ENCODE data around the gene MRM2. TPM values are rescaled to one million over a fixed set of nuclear protein-coding genes. Genes with fewer than 3 reads are reported as not detected.

The MRM2 gene
- 27.6 TPM for polyA plus RNA-seq
- long read RNA-seq, donor 1, partial matches to known transcripts, result 0 of 2 reads
- long read RNA-seq, donor 1, other reads (novel, unspliced or antisense), result 0 of 2 reads
- long read RNA-seq, donor 2, transcript MRM2-201 (3 exons, 1,601 nt), result major isoform, 8 of 10 reads
- long read RNA-seq, donor 2, partial matches to known transcripts, result 0 of 10 reads
- long read RNA-seq, donor 2, other reads (novel, unspliced or antisense), result 0 of 10 reads
- long read RNA-seq, donor 3, transcript MRM2-201 (3 exons, 1,601 nt), result major isoform, 11 of 13 reads
- long read RNA-seq, donor 3, partial matches to known transcripts, result 0 of 13 reads
- long read RNA-seq, donor 3, other reads (novel, unspliced or antisense), result 0 of 13 reads
- long read RNA-seq, donor 4, result 0 reads
- long read RNA-seq, donor 5, partial matches to known transcripts, result 0 of 3 reads
- long read RNA-seq, donor 5, other reads (novel, unspliced or antisense), result 0 of 3 reads
- long read RNA-seq, donor 6, transcript MRM2-201 (3 exons, 1,601 nt), result major isoform, 7 of 8 reads
- long read RNA-seq, donor 6, partial matches to known transcripts, result 0 of 8 reads
- long read RNA-seq, donor 6, other reads (novel, unspliced or antisense), result 0 of 8 reads
- long read RNA-seq, donor 7, partial matches to known transcripts, result 0 of 2 reads
- long read RNA-seq, donor 7, other reads (novel, unspliced or antisense), result 0 of 2 reads
- long read RNA-seq, donor 8, transcript MRM2-201 (3 exons, 1,601 nt), result major isoform, 5 of 28 reads
- long read RNA-seq, donor 8, partial matches to known transcripts, result 17 of 28 reads
- long read RNA-seq, donor 8, other reads (novel, unspliced or antisense), result 5 of 28 reads
- long read RNA-seq, donor 9, transcript MRM2-201 (3 exons, 1,601 nt), result major isoform, 9 of 9 reads
- long read RNA-seq, donor 9, partial matches to known transcripts, result 0 of 9 reads
- long read RNA-seq, donor 9, other reads (novel, unspliced or antisense), result 0 of 9 reads
- long read RNA-seq, donor 10, transcript MRM2-201 (3 exons, 1,601 nt), result major isoform, 5 of 6 reads
- long read RNA-seq, donor 10, partial matches to known transcripts, result 0 of 6 reads
- long read RNA-seq, donor 10, other reads (novel, unspliced or antisense), result 0 of 6 reads
- long read RNA-seq, donor 11, partial matches to known transcripts, result 0 of 1 reads
- long read RNA-seq, donor 11, other reads (novel, unspliced or antisense), result 0 of 1 reads

DNA sequence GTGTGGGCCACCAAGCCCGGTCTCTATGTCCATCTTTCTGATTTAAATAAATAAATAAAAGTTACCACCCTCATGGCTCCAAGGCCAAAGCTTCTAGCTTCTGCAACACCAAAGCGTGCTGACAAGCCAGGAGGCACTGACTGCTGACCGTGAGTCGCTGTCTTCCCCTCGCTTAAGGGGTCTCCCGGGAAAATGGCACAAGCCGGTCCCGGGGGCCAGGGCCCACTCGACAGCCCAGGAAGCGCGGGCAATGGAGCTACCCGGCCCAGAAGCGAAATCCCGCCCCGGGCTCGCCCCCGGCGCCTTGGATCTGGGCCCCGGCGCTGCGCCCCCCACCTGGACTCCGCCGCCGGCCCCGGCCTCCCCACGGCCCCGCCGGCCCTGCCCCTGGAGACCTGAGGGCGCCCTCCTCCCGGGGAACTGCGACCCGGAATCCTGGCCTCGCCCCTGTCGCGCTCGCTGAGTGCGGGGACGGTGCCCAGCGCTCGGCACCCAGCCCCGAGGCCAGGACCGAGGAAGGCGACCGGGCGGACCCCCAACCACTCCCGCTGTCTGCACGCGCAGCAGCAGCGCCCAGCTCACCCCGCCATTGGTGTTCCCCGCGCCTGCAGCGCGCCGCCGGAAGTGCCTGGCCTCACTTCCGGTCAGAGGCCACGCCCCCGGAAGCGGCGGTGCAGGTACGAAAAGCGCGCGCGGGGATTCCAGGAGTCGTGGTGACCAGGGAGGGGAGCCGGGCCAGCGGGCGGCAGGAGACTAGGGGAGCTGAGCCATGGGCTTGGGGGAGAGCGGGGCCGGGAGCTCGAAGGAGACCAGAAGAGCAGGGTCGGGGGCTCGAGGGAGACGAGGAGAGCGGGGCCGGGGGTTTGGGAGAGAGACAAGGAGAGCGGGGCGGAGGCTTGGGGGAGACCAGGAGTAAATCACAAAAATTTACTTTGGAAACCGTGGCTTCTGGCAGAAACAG lies at the start of gene MRM2, which contains the start of gene NUDT1:
Gene MRM2, minus strand, starts transcription at position 626 of the 961 bp plus-strand sequence. Its CDS starts 36 bp downstream, at position 590.
Gene NUDT1, plus strand, starts transcription at position 647 of the 961 bp plus-strand sequence. CDS start 2,349 bp downstream, outside the sequence.
- Histone ChIP-seq H3K36me3 (ENCODE audit: control insufficient read depth, insufficient read depth, low read length) (peaks cover 21% of the 10 kb centered on the region), H3K27me3 (ENCODE audit: control insufficient read depth, insufficient read depth, low read length) (no peaks in the 10 kb centered on the region), H3K4me1 (ENCODE audit: control insufficient read depth, insufficient read depth, low read length) (peaks cover 22% of the 10 kb centered on the region), H3K27ac (ENCODE audit: low read length) (peak within 1 kb of the TSS; percentile 10), H3K4me3 (ENCODE audit: low read length) (peak within 1 kb of the TSS; percentile 78), H3K9me3 (ENCODE audit: control insufficient read depth, low read depth, low read length) (no peaks in the 10 kb centered on the region)
- WGBS (ENCODE audit: insufficient coverage, low lambda C conversion rate), result 10% methylated on average over 4 of the region's 81 CpGs
- DNase-seq, result peak; percentile 70 to 74

DNA sequence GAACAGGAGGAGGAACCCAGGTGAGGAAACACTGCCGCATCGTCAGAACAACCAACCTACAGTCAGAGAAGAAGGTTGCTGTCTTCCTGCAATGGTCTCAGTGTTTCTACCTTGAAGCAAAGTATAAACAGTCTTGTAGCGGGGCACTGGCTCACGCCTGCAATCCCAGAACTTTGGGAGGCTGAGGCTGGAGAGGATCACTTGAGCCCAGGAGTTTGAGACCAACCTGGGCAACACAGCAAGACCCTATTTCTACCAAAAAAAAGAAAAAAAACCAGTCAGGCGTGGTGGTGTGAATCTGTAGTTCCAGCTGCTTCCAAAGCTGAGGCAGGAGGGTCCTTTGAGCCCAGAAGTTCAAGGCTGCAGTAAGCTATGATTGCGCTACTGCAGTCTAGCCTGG lies 48.9 kb upstream of the MRM2 start:
- Histone ChIP-seq H3K9me3 (ENCODE audit: control insufficient read depth, low read depth, low read length) (no peaks in the 10 kb centered on the region), H3K27me3 (ENCODE audit: control insufficient read depth, insufficient read depth, low read length) (no peaks in the 10 kb centered on the region), H3K27ac (ENCODE audit: low read length) (no peak overlapping the region), H3K4me1 (ENCODE audit: control insufficient read depth, insufficient read depth, low read length) (no peaks in the 10 kb centered on the region), H3K4me3 (ENCODE audit: low read length) (no peak overlapping the region), H3K36me3 (ENCODE audit: control insufficient read depth, insufficient read depth, low read length) (peaks cover 3% of the 10 kb centered on the region)
- no CpG with 5 or more reads among the region's 6 CpGs for whole genome bisulfite sequencing (ENCODE audit: insufficient coverage, low lambda C conversion rate)
- DNase-seq, result no peak

DNA sequence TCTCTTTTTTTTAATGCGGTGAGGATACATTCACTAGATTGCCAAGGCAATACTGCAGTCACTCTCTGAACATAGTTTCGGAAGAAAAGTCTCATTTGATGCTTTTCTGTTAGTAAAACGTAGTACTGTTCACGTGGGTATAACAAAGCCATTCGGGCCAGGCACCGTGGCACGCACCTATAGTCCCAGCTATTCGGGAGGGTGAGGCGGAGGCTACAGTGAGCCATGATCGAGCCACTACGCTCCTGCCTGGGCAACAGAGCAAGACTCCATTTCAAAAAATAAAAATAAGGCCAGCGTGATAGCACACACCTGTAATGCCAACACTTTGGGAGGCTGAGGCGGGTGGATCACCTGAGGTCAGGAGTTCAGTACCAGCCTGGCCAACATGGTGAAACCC lies 47.6 kb upstream of the MRM2 start:
- no peaks in the 10 kb centered on the region for H3K27me3 ChIP-seq (ENCODE audit: control insufficient read depth, insufficient read depth, low read length)
- no peak for DNase-seq
- H3K4me3 ChIP-seq (ENCODE audit: low read length), result no peak overlapping the region
- no peaks in the 10 kb centered on the region for H3K9me3 ChIP-seq (ENCODE audit: control insufficient read depth, low read depth, low read length)
- H3K27ac ChIP-seq (ENCODE audit: low read length), result no peak overlapping the region
- H3K36me3 ChIP-seq (ENCODE audit: control insufficient read depth, insufficient read depth, low read length), result peaks cover 3% of the 10 kb centered on the region
- H3K4me1 ChIP-seq (ENCODE audit: control insufficient read depth, insufficient read depth, low read length), result no peaks in the 10 kb centered on the region
- WGBS (ENCODE audit: insufficient coverage, low lambda C conversion rate), result no CpG with 5 or more reads among the region's 13 CpGs

DNA sequence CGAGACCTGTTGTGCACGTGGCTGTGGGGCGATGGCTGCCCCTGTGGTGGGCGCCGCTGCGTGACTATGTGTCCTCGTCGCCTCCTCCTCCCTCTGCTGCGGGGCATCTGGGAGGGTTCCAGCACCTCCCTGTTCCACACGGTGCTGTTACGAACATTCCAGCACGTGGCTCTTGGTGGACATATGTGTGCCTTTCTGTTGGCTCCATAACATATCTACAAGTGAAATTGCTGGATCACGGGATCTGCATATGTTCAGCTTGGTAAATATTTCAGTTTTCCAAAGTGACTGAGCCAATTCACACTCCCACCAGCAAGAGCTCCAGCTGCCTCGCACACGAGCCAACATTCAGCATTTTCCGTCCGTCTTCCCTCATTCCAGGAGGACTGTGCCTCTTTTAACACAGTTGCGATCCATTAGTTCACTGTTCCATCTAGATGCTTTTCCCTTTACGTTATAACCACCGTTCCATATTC lies 47.1 kb upstream of the MRM2 start:
- H3K36me3 ChIP-seq (ENCODE audit: control insufficient read depth, insufficient read depth, low read length), result peaks cover 2% of the 10 kb centered on the region
- no peaks in the 10 kb centered on the region for H3K4me1 ChIP-seq (ENCODE audit: control insufficient read depth, insufficient read depth, low read length)
- H3K9me3 ChIP-seq (ENCODE audit: control insufficient read depth, low read depth, low read length), result no peaks in the 10 kb centered on the region
- WGBS (ENCODE audit: insufficient coverage, low lambda C conversion rate), result 65% methylated on average over 5 of the region's 20 CpGs
- no peak for DNase-seq
- H3K27me3 ChIP-seq (ENCODE audit: control insufficient read depth, insufficient read depth, low read length), result no peaks in the 10 kb centered on the region
- H3K27ac ChIP-seq (ENCODE audit: low read length), result no peak overlapping the region
- H3K4me3 ChIP-seq (ENCODE audit: low read length), result no peak overlapping the region

DNA sequence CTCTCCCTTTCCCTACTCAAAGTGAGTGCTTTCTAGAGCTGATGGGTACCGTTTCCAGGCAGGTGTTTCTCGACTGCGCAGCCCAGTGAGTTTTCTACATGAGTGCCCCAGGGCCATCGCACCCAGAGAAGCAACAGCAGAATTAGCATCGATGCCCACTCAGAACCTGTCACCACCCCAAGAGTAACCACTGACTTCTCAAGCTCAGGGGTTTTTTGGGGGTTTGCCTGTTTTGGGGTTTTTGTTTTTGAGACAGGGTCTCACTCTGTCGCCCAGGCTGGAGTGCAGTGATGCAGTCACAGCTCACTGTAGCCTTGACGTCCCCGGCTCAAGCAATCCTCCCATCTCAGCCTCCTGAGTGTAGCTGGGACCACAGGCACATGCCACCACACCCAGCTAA lies 46.5 kb upstream of the MRM2 start:
- 100% methylated on average over 3 of the region's 8 CpGs for WGBS (ENCODE audit: insufficient coverage, low lambda C conversion rate)
- Histone ChIP-seq H3K4me3 (ENCODE audit: low read length) (no peak overlapping the region), H3K27ac (ENCODE audit: low read length) (no peak overlapping the region), H3K9me3 (ENCODE audit: control insufficient read depth, low read depth, low read length) (no peaks in the 10 kb centered on the region), H3K36me3 (ENCODE audit: control insufficient read depth, insufficient read depth, low read length) (peaks cover 2% of the 10 kb centered on the region), H3K27me3 (ENCODE audit: control insufficient read depth, insufficient read depth, low read length) (no peaks in the 10 kb centered on the region), H3K4me1 (ENCODE audit: control insufficient read depth, insufficient read depth, low read length) (peaks cover under 1% of the 10 kb centered on the region)
- DNase-seq, result no peak

DNA sequence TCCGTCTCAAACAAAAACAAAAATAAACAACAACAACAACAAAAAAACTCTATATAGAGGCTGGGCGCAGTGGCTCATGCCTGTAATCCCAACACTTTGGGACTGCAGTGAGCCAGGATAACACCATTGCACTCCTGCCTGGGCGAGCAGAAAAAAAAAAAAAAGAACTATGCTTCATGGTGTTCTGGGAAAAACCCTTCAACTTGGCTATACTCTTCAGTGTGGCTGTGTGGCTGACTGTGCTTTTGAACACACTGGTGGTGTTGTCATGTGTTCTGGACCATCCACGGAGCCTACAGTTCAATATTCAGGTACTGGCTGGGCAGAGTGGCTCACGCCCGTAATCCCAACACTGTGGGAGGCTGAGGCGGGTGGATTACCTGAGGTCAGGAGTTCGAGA lies 45.7 kb upstream of the MRM2 start:
- Histone ChIP-seq H3K27ac (ENCODE audit: low read length) (no peak overlapping the region), H3K9me3 (ENCODE audit: control insufficient read depth, low read depth, low read length) (no peaks in the 10 kb centered on the region), H3K4me1 (ENCODE audit: control insufficient read depth, insufficient read depth, low read length) (peaks cover 8% of the 10 kb centered on the region), H3K27me3 (ENCODE audit: control insufficient read depth, insufficient read depth, low read length) (no peaks in the 10 kb centered on the region), H3K4me3 (ENCODE audit: low read length) (no peak overlapping the region), H3K36me3 (ENCODE audit: control insufficient read depth, insufficient read depth, low read length) (peaks cover 2% of the 10 kb centered on the region)
- no peak for DNase-seq
- no CpG with 5 or more reads among the region's 8 CpGs for WGBS (ENCODE audit: insufficient coverage, low lambda C conversion rate)

DNA sequence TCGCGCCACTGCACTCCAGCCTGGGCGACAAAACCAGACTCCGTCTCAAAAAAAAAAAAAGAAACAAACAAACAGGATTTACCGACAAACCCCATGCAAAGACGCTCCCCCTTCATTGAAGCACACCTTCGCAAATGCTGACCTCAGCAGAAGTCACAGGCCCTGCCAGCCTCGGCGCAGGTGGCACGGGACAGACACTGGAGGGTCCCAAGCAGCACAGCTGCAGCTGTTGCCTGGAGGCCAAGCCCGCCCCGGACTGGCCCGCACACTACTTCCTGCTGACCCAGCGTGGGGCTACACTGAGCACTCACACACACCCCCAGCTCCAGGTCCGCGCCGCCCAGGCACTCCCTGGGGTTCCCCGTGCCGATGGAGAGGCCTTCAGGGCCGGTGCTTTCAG lies 41.1 kb upstream of the MRM2 start:
- no peak overlapping the region for H3K4me3 ChIP-seq (ENCODE audit: low read length)
- peaks cover under 1% of the 10 kb centered on the region for H3K36me3 ChIP-seq (ENCODE audit: control insufficient read depth, insufficient read depth, low read length)
- no peaks in the 10 kb centered on the region for H3K9me3 ChIP-seq (ENCODE audit: control insufficient read depth, low read depth, low read length)
- H3K27me3 ChIP-seq (ENCODE audit: control insufficient read depth, insufficient read depth, low read length), result no peaks in the 10 kb centered on the region
- peaks cover 39% of the 10 kb centered on the region for H3K4me1 ChIP-seq (ENCODE audit: control insufficient read depth, insufficient read depth, low read length)
- H3K27ac ChIP-seq (ENCODE audit: low read length), result no peak overlapping the region
- DNase-seq, result no peak
- WGBS (ENCODE audit: insufficient coverage, low lambda C conversion rate), result no CpG with 5 or more reads among the region's 20 CpGs

DNA sequence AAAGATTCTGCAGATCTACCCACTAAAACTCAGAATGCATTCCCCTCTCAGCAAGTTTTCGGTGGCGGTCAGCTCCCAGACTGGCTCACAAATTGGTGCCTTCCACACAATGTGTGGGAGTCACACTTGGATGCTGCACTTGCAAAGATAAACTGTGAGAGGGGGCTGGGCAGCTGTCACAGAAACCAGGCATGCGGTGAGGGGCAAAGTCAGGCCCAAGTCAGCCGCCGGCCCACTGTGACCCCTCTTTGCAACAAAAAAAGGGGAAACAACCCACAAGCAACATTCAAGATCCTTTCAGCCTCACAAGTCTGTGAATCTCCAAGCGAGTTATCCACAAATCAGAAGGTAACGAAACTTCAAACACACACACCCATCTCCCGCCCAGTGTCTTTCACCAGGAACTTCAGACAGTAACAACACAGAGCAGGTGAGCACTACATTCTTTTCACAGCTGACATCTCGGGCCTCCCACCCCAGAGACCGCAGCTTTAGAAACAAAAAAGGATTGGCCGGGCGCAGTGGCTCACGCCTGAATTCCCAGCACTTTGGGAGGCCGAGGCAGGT lies 40.3 kb upstream of the MRM2 start:
- Histone ChIP-seq H3K4me1 (ENCODE audit: control insufficient read depth, insufficient read depth, low read length) (peaks cover 39% of the 10 kb centered on the region), H3K27me3 (ENCODE audit: control insufficient read depth, insufficient read depth, low read length) (no peaks in the 10 kb centered on the region), H3K4me3 (ENCODE audit: low read length) (no peak overlapping the region), H3K27ac (ENCODE audit: low read length) (peak overlapping the region; percentile 79), H3K9me3 (ENCODE audit: control insufficient read depth, low read depth, low read length) (no peaks in the 10 kb centered on the region), H3K36me3 (ENCODE audit: control insufficient read depth, insufficient read depth, low read length) (peaks cover 6% of the 10 kb centered on the region)
- DNase-seq, result peak; percentile 30 to 61
- WGBS (ENCODE audit: insufficient coverage, low lambda C conversion rate), result no CpG with 5 or more reads among the region's 14 CpGs

DNA sequence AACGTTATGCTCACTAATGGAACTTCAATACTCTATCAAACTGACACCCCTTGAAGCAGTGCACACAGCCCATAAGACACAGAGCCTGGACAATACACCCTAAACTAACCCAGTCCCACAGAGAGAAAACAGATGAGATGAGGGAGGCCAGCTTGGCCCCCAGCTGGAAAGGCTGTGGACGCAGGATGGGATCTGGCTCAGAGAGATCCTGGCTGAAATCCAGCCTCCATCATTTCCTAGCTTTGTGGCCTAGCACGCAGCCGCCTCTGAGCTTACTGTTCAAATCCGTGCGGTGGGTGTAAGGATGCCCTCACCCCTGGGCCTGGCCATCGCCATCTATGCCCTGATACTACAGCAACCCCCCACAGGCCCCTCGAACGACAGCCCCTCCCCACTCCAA lies 39.5 kb upstream of the MRM2 start:
- peaks cover 39% of the 10 kb centered on the region for H3K4me1 ChIP-seq (ENCODE audit: control insufficient read depth, insufficient read depth, low read length)
- H3K4me3 ChIP-seq (ENCODE audit: low read length), result no peak overlapping the region
- no peaks in the 10 kb centered on the region for H3K27me3 ChIP-seq (ENCODE audit: control insufficient read depth, insufficient read depth, low read length)
- peak overlapping the region; percentile 79 for H3K27ac ChIP-seq (ENCODE audit: low read length)
- peak in 1 of 2 donors; percentile 38 for DNase-seq
- H3K9me3 ChIP-seq (ENCODE audit: control insufficient read depth, low read depth, low read length), result no peaks in the 10 kb centered on the region
- WGBS (ENCODE audit: insufficient coverage, low lambda C conversion rate), result no CpG with 5 or more reads among the region's 9 CpGs
- H3K36me3 ChIP-seq (ENCODE audit: control insufficient read depth, insufficient read depth, low read length), result peaks cover 12% of the 10 kb centered on the region
